Fibroblast of lung (primary cell): ENCODE data around the gene PFKFB4.

Source experiments
- EZH2 ChIP-seq: IDR thresholded peaks from 2 replicates; pipeline ENCODE4 v1.5.1; 2012; ENCODE audit warnings: low read length, control low read depth, mild to moderate bottlenecking; ENCODE audit errors: missing control alignments
- TF ChIP-seq, protein P1 (sequence below), 2 donors: IDR thresholded peaks in 1 of 2; conservative IDR thresholded peaks in 1 of 2; 1 replicate in 1 of 2; 2 replicates in 1 of 2; pipeline ENCODE4 v1.5.1; 2011 to 2012; ENCODE audit warnings: low read length in 2 of 2, control low read depth in 1 of 2, inconsistent platforms in 1 of 2, low read depth in 1 of 2, mild to moderate bottlenecking in 1 of 2

DNA sequence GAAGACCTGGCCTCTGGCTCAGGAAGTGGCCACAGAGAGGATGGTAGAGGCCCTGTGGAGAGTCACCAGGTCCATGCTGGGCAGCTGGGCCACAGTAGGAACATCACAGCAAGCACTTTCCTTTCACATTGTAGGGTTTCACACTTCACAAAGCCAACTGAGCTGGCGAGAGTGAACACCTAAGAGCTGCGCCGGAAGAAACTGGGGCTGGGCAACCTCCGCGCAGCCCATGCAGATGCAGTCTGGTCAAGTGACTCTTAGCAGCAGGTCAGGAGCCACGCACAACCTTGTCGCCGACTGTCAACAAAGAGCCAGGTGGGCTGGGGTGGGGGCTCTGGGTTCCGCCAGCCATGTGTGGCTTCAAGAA lies 37.3 kb downstream of the PFKFB4 start:
- TF ChIP-seq, protein P1, sequence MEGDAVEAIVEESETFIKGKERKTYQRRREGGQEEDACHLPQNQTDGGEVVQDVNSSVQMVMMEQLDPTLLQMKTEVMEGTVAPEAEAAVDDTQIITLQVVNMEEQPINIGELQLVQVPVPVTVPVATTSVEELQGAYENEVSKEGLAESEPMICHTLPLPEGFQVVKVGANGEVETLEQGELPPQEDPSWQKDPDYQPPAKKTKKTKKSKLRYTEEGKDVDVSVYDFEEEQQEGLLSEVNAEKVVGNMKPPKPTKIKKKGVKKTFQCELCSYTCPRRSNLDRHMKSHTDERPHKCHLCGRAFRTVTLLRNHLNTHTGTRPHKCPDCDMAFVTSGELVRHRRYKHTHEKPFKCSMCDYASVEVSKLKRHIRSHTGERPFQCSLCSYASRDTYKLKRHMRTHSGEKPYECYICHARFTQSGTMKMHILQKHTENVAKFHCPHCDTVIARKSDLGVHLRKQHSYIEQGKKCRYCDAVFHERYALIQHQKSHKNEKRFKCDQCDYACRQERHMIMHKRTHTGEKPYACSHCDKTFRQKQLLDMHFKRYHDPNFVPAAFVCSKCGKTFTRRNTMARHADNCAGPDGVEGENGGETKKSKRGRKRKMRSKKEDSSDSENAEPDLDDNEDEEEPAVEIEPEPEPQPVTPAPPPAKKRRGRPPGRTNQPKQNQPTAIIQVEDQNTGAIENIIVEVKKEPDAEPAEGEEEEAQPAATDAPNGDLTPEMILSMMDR (conservative IDR thresholded peaks at IDR 0.05 in 1 of 2, IDR thresholded peaks at IDR 0.05 in 1 of 2; ENCODE audit: low read depth in 1 of 2, low read length in 2 of 2): no peak
- TF ChIP-seq EZH2: no peak
